WTC11 (cell line): Measurements from ENCODE around the gene ARL15. TPM values are rescaled to one million over a fixed set of nuclear protein-coding genes. Genes with fewer than 3 reads are reported as not detected.

Source experiments
- ATAC-seq: fragments of 200-7000 bp; cut with Tn5 transposase; 2 replicates; pipeline ENCODE4 v1.10.0; 2021; ENCODE audit warnings: mild to moderate bottlenecking, moderate library complexity
- CTCF ChIA-PET: fragments of 300-600 bp; sonication (Branson Sonifier 250); formaldehyde crosslinking; loops from one replicate; lab custom pipeline; 2021; ENCODE audit warnings: antibody characterized with exemption; lab: Charles Lee
- POLR2A ChIA-PET: fragments of 350-600 bp; sonication (Branson Sonifier 250); formaldehyde crosslinking; loops from one replicate; lab custom pipeline; 2021; ENCODE audit warnings: antibody characterized with exemption; lab: Charles Lee
- DNase-seq: peaks from one replicate; pipeline ENCODE4 v3.0.0; 2021; ENCODE audit warnings: low spot score
- H3K27ac Mint-ChIP-seq: 2 replicates; pipeline ENCODE4 v1.8.0; 2021; ENCODE audit warnings: mixed read lengths
- H3K27me3 Mint-ChIP-seq: 2 replicates; pipeline ENCODE4 v1.8.0; 2021; ENCODE audit warnings: low read depth, mild to moderate bottlenecking, moderate library complexity, mixed read lengths
- H3K36me3 Mint-ChIP-seq: 2 replicates; pipeline ENCODE4 v1.8.0; 2021; ENCODE audit warnings: mixed read lengths
- H3K4me1 Mint-ChIP-seq: 2 replicates; pipeline ENCODE4 v1.8.0; 2022; ENCODE audit warnings: mixed read lengths
- H3K4me3 Mint-ChIP-seq: 2 replicates; pipeline ENCODE4 v1.8.0; 2021; ENCODE audit warnings: mild to moderate bottlenecking, moderate library complexity, mixed read lengths
- H3K9me3 Mint-ChIP-seq: 2 replicates; pipeline ENCODE4 v1.8.0; 2021; ENCODE audit warnings: mixed read lengths
- AFF4 ChIP-seq: sonication (generic); formaldehyde crosslinking; IDR thresholded peaks from 2 replicates; pipeline ENCODE4 v1.8.1; 2023; ENCODE audit warnings: mild to moderate bottlenecking, missing genetic modification reagents, borderline replicate concordance
- ATF1 ChIP-seq: sonication (generic); formaldehyde crosslinking; IDR thresholded peaks from 2 replicates; pipeline ENCODE4 v1.8.1; 2023; ENCODE audit warnings: mild to moderate bottlenecking, moderate library complexity, missing genetic modification reagents
- ATF3 ChIP-seq: sonication (generic); formaldehyde crosslinking; conservative IDR thresholded peaks from 2 replicates; pipeline ENCODE4 v1.8.1; 2022; ENCODE audit warnings: mild to moderate bottlenecking, missing genetic modification reagents
- E2F4 ChIP-seq: sonication (generic); formaldehyde crosslinking; IDR thresholded peaks from 2 replicates; pipeline ENCODE4 v1.8.1; 2022; ENCODE audit warnings: low read depth, mild to moderate bottlenecking, moderate library complexity, missing genetic modification reagents, borderline replicate concordance
- EMX1 ChIP-seq: fragments of 250-450 bp; sonication (Bioruptor Pico); IDR thresholded peaks from 2 replicates; pipeline ENCODE4 v1.8.0; 2021; ENCODE audit warnings: mild to moderate bottlenecking
- ERG ChIP-seq: fragments of 250-450 bp; sonication (Bioruptor Pico); IDR thresholded peaks from 2 replicates; pipeline ENCODE4 v1.8.0; 2021; ENCODE audit warnings: mild to moderate bottlenecking
- FOXK1 ChIP-seq: sonication (generic); formaldehyde crosslinking; IDR thresholded peaks from 2 replicates; pipeline ENCODE4 v1.8.0; 2022; ENCODE audit warnings: mild to moderate bottlenecking, moderate library complexity, missing genetic modification reagents
- JAZF1 ChIP-seq: fragments of 250-450 bp; sonication (Bioruptor Pico); IDR thresholded peaks from 2 replicates; pipeline ENCODE4 v1.9.0; 2021; ENCODE audit warnings: moderate library complexity, mild to moderate bottlenecking, inconsistent platforms
- JUN ChIP-seq: sonication (generic); formaldehyde crosslinking; IDR thresholded peaks from 2 replicates; pipeline ENCODE4 v1.8.0; 2023; ENCODE audit warnings: mild to moderate bottlenecking, missing genetic modification reagents
- NFATC4 ChIP-seq: fragments of 250-450 bp; sonication (Bioruptor Pico); IDR thresholded peaks from 2 replicates; pipeline ENCODE4 v1.9.0; 2021; ENCODE audit warnings: mild to moderate bottlenecking
- OVOL2 ChIP-seq: fragments of 250-450 bp; sonication (Bioruptor Pico); IDR thresholded peaks from 2 replicates; pipeline ENCODE4 v1.9.0; 2021; ENCODE audit warnings: mild to moderate bottlenecking, borderline replicate concordance
- STAT6 ChIP-seq: sonication (generic); formaldehyde crosslinking; conservative IDR thresholded peaks from 2 replicates; pipeline ENCODE4 v1.8.1; 2023; ENCODE audit warnings: mild to moderate bottlenecking, low read depth, missing genetic modification reagents, moderate library complexity
- TEAD4 ChIP-seq: sonication (generic); formaldehyde crosslinking; IDR thresholded peaks from 2 replicates; pipeline ENCODE4 v1.8.0; 2022; ENCODE audit warnings: mild to moderate bottlenecking, missing genetic modification reagents
- ZNF263 ChIP-seq: sonication (generic); formaldehyde crosslinking; IDR thresholded peaks from 2 replicates; pipeline ENCODE4 v1.8.1; 2022; ENCODE audit warnings: low read depth, mild to moderate bottlenecking, moderate library complexity, missing genetic modification reagents
- ZNF396 ChIP-seq: fragments of 250-450 bp; sonication (Bioruptor Pico); IDR thresholded peaks from 2 replicates; pipeline ENCODE4 v1.8.0; 2021; ENCODE audit warnings: mild to moderate bottlenecking, moderate library complexity, borderline replicate concordance
- ZNF425 ChIP-seq: fragments of 250-450 bp; sonication (Bioruptor Pico); conservative IDR thresholded peaks from 2 replicates; pipeline ENCODE4 v1.9.0; 2021; ENCODE audit warnings: mild to moderate bottlenecking
- ZNF532 ChIP-seq: fragments of 250-450 bp; sonication (Bioruptor Pico); IDR thresholded peaks from 2 replicates; pipeline ENCODE4 v1.9.0; 2021; ENCODE audit warnings: mild to moderate bottlenecking, borderline replicate concordance
- total RNA-seq: library from RNA; stranded (reverse); gene quantifications from 3 replicates; pipeline ENCODE4 v1.2.3, GENCODE V29; 2021

ARL15 gene
- total RNA-seq, 1 experiment from 2014 or later: 20.1 TPM

GRCh38 chr5:53963958-53964357 is 346.4 kb downstream of the ARL15 start:
- DNase-seq (no peak), ATAC-seq (no peak; the same call in 1 of the 2 replicates)
- Mint-ChIP-seq H3K36me3 (0 out of 2 replicates have a peak, but pooled peaks cover 3% of the 10 kb centered on the region), H3K27ac (no peak overlapping the region), H3K9me3 (peaks cover 4% of the 10 kb centered on the region; the same call in 1 of the 2 replicates), H3K27me3 (no peaks in the 10 kb centered on the region), H3K4me3 (no peak overlapping the region), H3K4me1 (peaks cover 5% of the 10 kb centered on the region)
- TF ChIP-seq ATF1 (no peak), AFF4 (no peak), ZNF396 (CRISPR knock-in tag) (no peak), NFATC4 (CRISPR knock-in tag) (no peak), EMX1 (CRISPR knock-in tag) (no peak), OVOL2 (CRISPR knock-in tag) (no peak), FOXK1 (CRISPR knock-in tag) (no peak), ERG (CRISPR knock-in tag) (no peak), STAT6 (no peak)
- ChIA-PET CTCF (no interaction called here), POLR2A (no interaction called here)

GRCh38 chr5:53962306-53962705 is 348.1 kb downstream of the ARL15 start:
- ChIA-PET CTCF (no interaction called here), POLR2A (no interaction called here)
- peaks cover 7% of the 10 kb centered on the region for H3K36me3 Mint-ChIP-seq
- no peak overlapping the region for H3K4me3 Mint-ChIP-seq
- DNase-seq (no peak), ATAC-seq (no peak)
- H3K4me1 Mint-ChIP-seq: no peaks in the 10 kb centered on the region; the same call in 1 of the 2 replicates
- peaks cover 15% of the 10 kb centered on the region for H3K9me3 Mint-ChIP-seq
- no peak overlapping the region for H3K27ac Mint-ChIP-seq
- H3K27me3 Mint-ChIP-seq: no peaks in the 10 kb centered on the region
- no peak for TF ChIP-seq ZNF532 (CRISPR knock-in tag)
- TF ChIP-seq JUN (CRISPR knock-in tag): no peak
- no peak for TF ChIP-seq ZNF263 (CRISPR knock-in tag)
- TF ChIP-seq ATF3: no peak
- TF ChIP-seq JAZF1 (CRISPR knock-in tag): no peak
- TF ChIP-seq E2F4: no peak
- no peak for TF ChIP-seq ZNF425 (CRISPR knock-in tag)
- no peak for TF ChIP-seq ERG (CRISPR knock-in tag)
- no peak for TF ChIP-seq TEAD4
